ENCODE measurements around the gene GRAMD2A.
A peak's percentile ranks its signal among the peaks of the same experiment; 100 is the strongest.

GRAMD2A gene

DNA sequence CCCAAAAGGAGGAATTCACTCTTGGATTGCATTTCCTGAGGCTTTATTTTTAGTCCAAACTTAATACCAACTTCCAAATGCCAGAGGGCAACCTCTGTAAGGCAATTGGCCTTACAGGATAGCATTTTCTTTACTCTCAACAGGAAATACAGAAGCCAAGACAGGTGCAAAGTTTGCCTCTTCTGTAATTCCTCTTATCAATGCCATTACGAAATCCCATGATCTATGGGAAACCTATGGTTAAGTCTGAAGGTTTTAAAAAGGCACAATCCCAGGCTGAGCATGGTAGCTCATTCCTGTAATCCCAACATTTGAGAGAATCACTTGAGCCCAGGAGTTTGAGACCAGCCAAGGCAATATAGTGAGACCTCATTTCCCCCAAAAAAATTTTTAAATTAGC, 18.5 kb upstream of the GRAMD2A start:
- no peak for DNase-seq

GRCh38 chr15:72207558-72208085, 10.0 kb upstream of the GRAMD2A start:
- DNase-seq, result no peak

GRCh38 chr15:72206677-72207000, 9.1 kb upstream of the GRAMD2A start:
- DNase-seq, result no peak

DNA sequence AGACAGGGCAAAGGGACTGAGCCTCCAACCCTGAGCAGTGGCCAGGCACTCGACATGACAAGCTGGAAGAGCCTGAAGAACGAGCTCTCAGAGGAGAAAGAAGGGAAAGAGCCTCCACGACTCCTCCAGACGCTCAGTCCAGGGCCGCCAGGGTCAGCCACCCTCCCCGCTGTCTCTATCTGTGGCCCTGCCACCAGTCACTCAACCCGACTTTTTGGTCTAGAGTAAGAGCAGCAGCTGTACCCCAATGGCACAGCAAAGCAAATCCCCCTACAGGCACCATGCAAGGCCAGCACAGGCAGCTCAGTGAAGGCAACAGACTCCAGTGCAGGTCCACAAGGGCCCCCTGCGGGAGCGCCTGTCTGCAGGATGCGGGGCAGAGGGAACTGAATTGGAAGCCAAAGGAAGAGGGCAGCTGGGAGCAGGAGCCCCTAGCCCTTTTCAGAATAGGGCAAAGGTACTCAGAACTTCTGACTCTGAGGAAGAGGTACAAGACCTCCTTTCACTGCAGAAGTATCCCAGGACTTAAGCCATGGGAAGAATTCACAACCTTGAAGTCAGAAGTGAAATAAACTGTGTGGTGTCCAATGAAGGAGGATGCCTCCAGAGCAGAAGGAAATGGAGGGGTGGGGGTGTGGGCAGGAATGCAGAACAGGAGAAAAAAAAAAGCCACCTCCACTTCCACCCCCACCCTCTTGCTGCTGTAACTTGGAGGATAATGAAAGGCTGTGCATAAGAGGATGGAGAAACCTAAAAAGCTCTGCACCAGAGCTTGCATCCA, 8.5 kb upstream of the GRAMD2A start:
- no peak for DNase-seq

- no peak for DNase-seq
These were observed 7.7 kb upstream of the GRAMD2A start for GRCh38 chr15:72205273-72205672.

- peak; percentile 66 for DNase-seq
These were observed 5.9 kb upstream of the GRAMD2A start for GRCh38 chr15:72203507-72203837.

DNA sequence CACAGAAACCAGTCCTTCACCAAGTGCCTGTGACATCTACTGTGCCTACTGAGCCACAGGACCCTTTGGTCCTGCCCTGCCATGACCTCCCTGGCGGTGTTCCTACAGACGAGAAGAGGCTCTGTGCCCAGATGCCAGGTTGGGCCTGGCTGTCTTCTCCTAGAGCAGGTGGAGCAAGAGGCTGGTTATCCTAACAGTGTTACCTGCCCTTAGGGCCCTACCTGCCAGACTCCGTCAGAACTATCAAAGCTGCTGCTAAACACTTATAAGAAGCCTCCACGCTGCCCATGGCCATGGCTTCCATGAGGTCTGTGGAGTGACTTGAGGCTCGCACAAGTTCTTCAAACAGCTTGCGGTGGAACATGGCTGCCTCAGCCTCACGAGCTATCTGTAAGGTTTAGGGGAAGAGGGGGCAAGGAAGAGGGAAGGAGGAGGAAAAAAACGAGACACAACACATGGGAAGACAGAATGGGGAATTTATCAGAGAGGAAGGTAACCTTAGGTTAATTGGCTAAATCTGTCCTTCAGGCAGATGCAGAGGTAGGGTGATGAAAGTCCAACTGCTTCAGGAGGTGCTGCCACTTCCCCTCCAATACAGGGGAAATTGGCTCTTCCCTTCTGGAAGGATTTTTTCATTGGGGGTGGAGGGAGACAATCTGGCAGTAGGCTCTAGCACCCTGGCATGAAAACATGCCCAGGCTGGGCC, 5.4 kb upstream of the GRAMD2A start:
- DNase-seq, result no peak

DNA sequence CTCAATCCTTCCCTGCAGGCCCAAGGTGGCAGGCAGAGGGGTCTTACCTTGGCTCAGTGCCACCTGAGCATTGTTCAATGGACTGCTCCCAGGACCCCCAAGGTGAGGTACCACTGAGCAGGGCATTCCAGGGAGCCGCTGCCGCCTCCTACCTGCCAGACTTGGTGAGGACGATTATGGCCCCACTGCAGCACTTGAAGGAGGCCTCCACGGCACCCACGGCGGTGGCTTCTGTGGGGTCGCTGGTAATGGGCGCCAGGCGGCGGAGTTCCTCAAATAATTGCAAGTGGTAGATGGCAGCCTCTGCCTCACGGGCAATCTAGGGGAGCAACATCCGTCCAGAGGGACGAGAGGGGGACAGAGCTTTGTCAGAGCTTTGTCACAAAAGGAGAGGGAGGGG, 4.7 kb upstream of the GRAMD2A start:
- DNase-seq, result no peak

DNA sequence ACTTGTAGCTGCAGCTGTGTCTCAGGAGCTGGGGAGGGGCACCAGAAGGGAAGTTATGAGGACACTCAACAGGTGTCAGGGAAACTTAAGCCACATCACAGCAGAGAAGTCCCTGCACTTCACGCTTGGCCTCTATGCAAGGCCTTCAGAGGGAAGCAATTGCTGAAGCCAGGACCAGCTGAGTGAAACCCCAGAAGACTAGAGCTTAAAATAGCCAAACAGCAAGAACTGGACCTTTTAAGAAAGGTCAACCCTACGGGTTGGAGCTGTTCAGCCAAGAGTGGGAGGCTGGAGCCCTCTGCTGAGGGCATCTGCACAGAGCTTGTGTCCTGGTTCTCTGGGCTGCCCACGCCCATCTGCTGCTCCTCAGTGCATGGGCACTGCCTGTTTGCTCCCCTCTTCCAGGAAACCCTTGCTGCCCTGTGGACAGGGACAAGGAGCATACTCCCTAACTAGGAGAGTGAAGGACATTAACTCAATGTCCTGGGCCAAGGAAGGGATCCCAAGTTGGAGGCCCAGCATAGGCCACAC, 3.9 kb upstream of the GRAMD2A start:
- no peak for DNase-seq

GRCh38 chr15:72200395-72201237, 3.0 kb upstream of the GRAMD2A start:
- no peak for DNase-seq

DNA sequence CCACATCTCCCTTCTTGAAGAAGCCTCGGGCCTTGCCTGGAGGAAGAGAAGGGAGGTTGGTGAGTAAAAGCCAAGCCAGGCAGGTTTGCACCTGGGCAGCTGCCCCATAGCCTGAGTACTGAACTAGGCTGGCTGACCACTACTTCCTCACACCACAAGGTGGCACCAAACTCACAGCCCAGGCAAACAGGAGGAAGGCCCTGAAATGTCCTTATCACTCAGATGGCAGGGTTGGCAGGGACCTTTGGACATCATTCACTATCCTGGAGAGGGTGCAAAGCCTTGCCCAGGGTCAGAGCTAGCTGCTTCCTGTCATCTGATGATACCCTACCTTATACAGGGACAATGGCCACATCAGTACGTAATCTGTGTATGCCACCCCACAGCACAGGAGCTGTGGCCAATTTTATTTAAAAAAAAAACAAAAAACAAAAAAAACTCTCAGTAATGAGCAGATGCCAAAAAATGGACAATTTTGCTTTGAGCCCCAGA, 2.2 kb upstream of the GRAMD2A start:
- peak; percentile 79 for DNase-seq

- DNase-seq, result no peak
These were observed 1.6 kb upstream of the GRAMD2A start for GRCh38 chr15:72199205-72199515.

GRCh38 chr15:72198356-72199204, 993 bp upstream of the GRAMD2A start:
- DNase-seq, result no peak

DNA sequence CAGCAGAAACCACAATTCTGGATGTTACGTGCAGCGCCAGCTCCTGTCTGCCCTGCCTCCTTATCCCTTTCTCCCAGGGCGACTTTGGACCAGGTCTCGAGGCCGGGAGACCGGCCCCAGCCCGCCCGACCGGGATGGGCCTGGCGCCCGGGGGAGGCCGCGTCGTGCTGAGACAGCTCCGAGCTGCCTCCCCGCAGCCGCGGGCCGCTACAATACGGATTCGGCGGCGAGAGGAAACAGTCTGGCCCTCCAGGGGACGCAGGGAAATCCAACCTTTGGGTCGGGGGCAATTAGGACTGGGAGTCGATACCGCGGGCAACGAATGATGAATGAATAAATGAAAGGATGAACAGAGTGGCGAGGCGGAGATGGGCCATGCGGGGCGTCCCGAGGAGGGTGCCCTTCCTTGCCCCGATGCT, 537 bp downstream of the GRAMD2A start:
- DNase-seq, result no peak

DNA sequence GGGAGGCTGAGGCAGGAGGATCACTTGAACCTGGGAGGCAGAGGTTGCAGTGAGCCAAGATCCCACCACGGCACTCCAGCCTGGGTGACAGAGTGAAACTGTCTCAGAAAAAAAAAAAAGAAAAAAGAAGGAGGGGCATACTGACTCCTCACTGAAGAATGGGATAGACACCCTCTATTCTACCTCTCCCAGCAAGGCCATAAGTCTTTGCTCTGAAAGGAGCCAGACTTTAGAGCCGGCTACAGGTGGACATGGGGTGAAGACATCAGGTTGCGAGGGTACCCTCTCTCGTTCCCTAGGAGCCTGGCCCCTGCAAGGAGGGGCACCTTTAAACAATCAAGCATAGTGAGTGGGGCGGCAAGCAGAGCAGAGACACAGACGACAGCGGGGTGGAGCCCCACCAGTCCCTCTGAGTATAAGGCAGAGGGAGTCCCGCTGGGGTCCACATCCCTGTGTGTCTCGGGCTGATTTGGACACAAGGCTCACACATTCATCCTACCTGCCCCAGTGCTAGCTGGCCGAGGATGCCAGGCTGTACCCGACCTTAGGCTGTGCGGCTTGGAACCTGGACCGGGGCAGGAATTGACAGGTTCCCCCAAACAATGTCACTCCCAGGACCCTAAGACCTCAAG, 1.1 kb downstream of the GRAMD2A start:
- DNase-seq, result no peak

- DNase-seq, result no peak
These were observed 2.5 kb downstream of the GRAMD2A start for GRCh38 chr15:72195101-72195511.

DNA sequence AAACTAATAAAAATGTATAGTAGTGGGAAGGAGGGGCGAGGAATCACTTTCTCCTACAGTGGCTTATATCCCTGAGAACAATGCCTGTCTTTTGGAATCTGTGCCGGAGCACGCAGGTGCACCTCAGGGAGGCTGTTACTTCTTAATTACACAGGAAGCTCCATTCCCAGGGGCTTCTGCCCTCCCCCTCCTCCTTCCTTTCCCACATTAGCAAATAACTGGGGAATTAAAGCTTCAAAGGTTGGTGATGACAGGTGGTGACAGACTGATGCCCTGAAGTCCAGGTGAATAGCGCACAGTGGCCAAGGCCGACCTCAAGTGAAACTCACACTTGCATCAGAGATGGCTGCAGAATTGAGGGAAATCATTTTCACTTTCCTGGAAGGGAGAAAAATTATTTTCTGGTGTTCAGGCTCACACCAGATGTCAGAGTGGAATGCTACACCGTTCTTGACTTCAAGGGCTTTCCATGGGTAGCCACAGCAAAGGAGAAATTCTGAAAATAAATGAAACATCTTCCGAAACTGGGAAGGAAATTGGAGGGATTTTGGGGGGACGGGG, 3.7 kb downstream of the GRAMD2A start:
- DNase-seq, result no peak

DNA sequence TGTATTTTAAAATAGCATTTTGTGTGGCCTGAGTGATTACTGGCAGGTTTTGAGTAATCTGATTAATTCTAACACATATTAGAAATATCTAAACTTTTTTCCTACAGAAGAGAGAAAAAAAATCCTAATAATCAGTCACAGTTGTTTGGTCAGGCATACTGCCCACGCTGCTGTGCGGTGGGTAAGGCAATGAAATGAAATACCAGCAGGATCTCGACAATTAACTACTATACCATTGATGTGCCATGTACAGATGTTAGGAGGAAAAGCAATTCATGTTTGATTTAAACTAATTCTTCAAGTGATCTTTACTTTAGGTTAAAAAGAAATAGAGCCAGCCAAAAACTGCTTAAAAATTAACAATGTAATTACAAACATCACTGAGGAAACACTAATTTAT, 5.2 kb downstream of the GRAMD2A start:
- DNase-seq, result no peak

- no peak for DNase-seq
These were observed 8.2 kb downstream of the GRAMD2A start for GRCh38 chr15:72189250-72189902.

- no peak for DNase-seq
These were observed 13.3 kb downstream of the GRAMD2A start for GRCh38 chr15:72184165-72184811.
